Stimulated activated CD8-positive, alpha-beta memory T cell treated with anti-CD3 and anti-CD28 coated beads, Interleukin-15, amount 100 ng/mL, for 1 hour (primary cell): ENCODE results near the gene LCLAT1.

ENCODE experiments used
- DNase-seq: peaks from one replicate; pipeline ENCODE4 v3.0.0-alpha.2; 2020; ENCODE audit warnings: low read depth

LCLAT1 gene

DNA sequence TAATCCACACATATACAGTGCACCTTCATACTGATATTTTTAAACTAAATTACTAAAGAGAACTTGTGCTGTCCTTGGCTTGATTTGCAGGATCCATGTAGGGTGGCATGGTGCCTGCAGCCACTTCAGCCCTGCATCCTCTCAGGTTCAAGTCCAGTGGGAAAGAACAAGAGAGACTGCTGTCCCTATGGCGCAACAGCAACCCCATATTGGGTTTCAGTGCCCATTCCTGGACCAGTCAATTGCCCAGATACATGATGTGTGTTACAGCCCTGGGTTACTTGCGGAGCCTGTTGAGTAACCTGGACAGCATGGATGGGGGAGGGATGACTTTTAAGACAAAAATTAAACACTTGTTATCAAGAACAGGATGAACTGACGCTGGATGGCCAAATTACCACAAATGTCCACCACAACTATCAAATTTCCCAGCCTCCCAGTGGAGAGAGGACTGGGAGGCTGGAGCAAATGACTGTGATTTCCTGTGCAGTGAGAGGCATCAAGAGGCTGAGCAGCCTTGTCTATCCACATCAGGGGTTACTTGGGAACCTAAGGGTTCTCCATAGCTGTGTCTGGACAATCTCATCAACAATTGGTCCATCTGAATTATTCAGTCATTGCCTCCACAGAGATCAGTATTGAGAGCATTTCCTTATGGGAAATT lies 198.2 kb downstream of the LCLAT1 start:
- no peak for DNase-seq

GRCh38 chr2:30645745-30646119 lies 198.7 kb downstream of the LCLAT1 start:
- no peak for DNase-seq

DNA sequence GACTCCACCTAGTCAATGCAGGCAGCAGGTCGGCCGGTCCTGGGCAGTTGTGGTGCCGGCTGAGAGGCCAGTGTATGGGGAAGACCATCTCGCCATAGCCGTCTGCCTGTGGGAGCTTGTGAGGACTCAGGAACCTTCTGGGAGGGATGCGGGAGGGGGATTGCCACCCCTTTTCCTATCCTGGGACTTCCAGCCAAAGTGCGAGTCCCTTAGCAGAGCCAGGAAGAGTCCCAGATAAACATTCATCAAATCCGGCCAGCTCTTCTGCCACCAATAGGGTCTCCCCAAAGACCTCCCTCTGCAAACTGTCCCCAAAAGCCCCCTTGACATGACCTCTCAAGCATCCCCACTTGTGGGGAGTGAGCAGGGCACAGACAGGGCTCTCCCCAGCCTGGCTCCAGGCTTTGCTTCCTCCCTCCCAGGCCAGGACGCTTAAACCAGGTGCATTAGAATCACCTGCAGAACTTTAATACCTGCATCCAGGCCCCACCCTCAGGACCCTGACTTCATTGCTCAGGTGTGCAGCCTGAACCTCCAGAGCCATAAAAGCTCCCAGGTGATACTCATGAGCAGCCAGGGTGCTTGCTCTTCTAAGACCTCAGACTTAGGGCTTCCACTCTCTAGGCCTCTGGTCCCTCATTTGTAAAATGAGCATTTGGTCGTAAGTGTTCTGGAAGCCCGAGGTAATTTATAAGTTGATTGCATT lies 200.9 kb downstream of the LCLAT1 start:
- DNase-seq = no peak

DNA sequence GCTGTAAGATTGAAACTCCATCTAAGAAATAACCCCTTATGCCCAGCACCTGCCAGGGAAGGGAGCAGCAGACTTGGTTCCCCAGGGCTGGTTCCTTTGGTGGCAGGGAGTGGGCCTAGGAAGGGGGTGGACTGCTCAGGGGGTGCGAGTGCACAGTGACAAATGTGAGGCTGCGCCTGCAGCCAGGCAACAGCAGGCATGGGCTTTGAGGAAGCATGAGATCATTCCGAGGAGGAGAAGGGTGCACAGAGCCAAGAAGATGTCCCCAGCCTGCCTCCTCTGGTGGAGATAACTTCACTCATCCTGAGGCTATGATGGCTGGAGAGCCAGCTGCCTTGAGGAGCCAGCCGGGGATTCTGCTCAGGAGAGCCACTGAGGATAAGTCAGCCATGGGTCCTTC lies 202.2 kb downstream of the LCLAT1 start:
- DNase-seq = no peak

GRCh38 chr2:30649828-30650227 lies 202.8 kb downstream of the LCLAT1 start:
- no peak for DNase-seq

GRCh38 chr2:30652271-30652915 lies 205.3 kb downstream of the LCLAT1 start:
- no peak for DNase-seq

DNA sequence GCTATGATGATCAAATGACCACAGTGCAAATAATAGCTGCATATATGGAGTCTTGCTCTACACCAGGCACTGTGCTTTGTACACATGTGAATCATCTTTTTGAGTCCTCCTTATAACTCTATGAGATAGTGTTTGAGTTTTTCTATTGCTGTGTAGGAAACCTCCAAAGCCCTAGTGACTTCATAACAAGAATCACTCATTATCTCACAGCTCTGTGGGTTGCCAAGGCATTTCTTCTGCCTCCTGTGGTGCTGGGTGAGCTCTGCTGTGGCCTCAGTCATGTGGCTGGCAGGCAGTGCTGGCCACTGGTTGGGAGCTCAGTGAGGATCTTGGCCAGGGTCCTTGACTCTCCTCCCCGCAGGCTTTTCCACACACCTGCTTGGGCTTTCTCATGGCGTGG lies 206.8 kb downstream of the LCLAT1 start:
- DNase-seq = no peak

DNA sequence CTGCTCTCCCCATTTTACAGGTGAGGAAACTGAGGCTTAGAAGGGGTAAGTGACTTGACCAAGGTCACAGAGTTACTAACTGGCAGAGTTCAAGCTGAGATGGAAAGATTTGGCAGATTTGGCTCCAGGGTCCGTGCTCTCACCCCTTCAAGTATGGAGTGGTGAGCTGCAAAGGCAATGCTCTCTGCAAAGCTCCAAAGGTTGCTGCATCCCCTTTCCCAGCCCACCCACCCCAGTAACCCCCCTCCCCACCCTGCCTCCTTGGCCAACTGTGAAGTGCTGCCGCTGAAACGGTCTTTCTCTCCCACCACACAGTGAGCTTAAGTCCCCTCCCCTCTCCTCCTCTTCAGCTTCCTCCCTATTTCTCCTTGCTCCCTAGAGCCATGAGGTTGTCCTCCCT lies 207.4 kb downstream of the LCLAT1 start:
- DNase-seq = no peak

DNA sequence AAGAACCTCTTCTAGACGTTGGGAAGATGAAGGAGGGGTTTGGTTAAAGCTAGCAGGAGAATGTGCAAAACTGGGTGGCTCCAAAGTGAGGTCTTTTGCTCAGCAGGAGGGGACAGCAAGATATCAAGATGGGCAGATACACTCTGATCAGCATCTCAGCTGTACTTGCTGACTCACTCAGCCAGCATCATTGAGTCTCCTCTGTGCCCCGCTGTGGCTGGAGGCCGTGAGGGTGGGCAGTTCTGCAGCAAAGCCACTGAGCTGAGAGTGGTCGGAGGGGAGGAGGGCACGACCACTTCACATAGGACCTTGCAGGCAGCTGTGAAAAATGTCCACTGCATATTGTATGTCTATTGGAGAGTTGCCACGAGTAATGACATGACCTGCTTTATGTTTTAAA lies 208.2 kb downstream of the LCLAT1 start:
- no peak for DNase-seq

DNA sequence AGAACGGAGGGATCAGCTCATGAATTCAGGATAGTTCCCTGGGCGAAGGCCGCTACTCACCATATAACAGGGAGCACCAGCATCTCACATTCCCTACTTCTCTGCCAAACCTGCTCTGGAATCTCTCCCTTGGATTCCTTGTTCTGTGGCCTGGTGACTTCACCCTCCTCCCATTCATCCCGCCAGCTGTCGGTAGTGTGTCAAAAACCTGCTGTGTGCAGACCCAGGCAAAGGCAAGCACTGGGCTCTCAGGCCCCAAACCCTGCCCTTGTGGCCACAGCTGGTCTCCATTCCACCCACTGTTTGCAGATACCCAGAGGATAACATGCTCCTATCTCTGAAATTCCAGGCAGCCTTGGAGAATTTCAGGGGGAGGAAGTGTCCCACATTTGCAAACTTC lies 208.6 kb downstream of the LCLAT1 start:
- DNase-seq = no peak

- DNase-seq = no peak
These were observed 209.0 kb downstream of the LCLAT1 start for GRCh38 chr2:30656079-30656478.

- DNase-seq = no peak
These were observed 214.4 kb downstream of the LCLAT1 start for GRCh38 chr2:30661173-30662107.

GRCh38 chr2:30662268-30663131 lies 215.5 kb downstream of the LCLAT1 start:
- no peak for DNase-seq

DNA sequence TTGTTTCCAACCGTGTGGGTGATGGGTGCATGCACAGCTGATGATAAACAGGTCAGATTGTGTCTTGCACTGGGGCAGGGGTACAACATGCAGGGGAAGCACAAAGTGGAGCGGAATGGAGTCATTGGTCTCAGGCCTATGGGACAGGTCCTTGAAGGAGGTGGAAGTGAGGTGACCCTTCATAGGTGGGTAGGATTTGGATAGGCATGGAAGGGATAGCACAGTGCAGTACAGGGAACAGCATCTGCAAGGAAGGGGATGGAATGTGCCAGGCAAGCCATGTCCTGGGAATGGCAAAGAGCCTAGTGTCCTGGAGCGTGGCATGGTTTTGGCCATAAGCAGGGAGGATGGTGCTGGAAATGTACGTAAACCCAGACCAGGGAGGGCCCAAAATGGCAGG lies 216.3 kb downstream of the LCLAT1 start:
- DNase-seq = no peak

- no peak for DNase-seq
These were observed 216.8 kb downstream of the LCLAT1 start for GRCh38 chr2:30663806-30664205.

DNA sequence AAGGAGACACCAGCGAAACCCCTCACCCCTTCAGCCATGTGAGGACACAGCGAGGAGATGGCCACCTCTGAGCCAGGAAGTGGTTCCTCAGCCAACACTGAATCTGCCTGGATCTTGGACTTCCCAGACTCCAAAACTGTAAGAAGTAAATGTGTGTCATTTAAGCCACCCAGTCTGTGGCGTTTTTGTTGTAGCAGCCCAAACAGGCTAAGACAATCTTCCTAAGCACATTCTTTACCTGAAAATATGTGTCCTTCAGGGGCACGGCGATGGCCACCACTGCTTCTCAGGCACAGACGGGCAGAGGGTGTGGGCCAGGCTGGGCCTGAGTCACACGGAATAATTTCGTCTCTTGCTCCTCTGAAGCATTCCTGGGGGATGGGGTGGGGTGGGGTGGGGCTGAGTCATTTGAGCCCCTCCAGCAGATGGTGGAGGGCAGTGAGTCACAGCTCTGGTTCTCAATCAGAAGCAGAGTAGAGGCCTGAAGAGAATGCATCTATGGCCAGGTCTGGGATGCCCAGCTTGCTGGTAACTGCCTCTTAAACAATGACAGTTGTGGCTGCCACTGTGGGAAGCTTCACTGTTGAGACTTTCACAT lies 217.8 kb downstream of the LCLAT1 start:
- no peak for DNase-seq

GRCh38 chr2:30665761-30666265 lies 218.8 kb downstream of the LCLAT1 start:
- DNase-seq = no peak

DNA sequence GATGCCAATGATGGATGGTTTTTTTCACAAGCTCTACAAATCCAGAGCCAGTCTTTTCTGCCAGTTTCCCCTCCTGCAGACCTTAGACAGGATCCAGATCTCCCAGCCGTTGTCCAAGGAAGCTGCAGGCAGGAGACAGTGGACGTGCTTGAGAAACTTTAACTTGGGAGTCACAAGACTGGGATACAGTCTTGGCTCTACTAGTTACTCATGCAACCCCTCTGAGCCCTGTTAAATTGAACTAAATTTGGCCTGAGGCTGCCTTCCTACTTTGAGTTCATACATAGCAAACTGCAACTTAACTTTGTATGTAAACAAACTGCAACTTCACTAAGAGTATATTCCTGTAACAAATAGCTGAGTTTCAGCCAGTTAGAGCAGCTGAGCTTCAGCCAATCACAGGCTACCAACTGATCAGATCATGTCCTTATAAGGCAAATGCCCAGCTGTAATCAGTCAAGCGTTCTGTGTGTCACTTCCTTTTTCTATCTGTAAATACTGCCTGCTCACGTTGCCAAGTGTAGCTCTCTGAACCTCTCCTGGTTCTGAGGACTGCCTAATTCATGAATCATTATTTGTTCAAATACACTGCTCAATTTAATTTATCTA lies 219.3 kb downstream of the LCLAT1 start:
- DNase-seq = no peak

DNA sequence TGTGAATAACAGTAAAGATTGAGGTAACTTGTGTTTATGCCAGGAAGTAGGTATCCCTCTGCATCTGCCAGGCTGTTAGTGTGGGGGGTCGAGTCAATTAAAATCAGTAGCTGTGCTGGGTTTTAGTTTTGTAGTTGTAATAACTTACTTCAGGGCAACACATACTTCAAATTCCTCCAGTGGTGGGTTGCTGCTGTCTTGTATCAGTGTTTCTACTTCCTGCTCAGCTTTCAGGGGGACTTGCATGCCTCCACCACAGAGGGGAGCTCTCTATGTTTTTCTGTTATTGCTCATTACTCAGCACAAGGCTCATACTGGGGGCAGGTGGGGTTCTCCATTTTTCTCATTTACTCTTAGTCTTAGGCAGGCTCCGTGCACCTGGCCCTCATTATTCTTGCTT lies 223.4 kb downstream of the LCLAT1 start:
- no peak for DNase-seq

- DNase-seq = no peak
These were observed 226.1 kb downstream of the LCLAT1 start for GRCh38 chr2:30673127-30673526.
